NCI-H1105 (cell line): ENCODE measurements around the gene ALKBH1.
"Not testable (repeated sequence)": the region's sequence is repeated elsewhere in the genome, so short reads cannot be mapped to it uniquely, and the experiment has no call there.

Experiments
- DNase-seq: peaks from one replicate; lab custom pipeline; 2025; lab: John Stamatoyannopoulos, UW

The ALKBH1 gene

DNA sequence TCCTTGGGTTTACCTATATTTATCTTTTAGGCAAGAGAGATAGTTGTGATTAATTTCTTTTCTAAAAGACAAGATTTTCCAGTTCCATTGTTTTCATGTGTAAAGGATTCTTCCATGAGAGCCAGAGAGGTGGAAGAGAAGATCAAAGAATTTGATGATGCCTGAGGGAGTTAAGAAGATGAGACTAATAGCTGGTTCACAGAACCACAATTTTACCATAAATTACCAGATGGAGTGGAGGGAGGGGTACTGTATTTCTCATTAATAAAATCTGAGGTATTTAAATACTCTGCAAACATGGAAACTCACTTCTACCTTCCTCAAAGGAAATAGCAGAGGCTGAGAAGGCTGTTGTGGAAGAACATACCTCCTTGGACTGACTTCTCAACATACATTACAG, 34.6 kb downstream of the ALKBH1 start:
- no peak for DNase-seq

DNA sequence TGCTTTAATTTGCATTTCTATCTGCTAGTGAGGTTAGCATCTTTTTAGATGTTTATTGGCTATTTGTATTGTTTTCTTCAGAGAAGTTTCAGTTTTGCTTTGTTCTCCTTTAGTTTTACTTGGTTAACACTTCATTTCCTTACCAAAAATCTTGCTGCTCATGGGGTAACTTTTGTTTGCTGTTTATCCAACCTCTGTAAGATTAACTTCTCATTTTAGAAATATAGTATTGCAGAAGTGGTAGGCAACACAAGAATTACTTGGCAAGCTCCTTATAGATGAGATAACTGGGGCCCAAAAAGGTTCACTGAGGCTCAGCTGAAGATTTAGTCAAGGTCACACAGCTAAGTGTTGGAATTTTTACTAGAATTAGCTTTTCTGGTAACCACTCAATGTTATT, 40.5 kb downstream of the ALKBH1 start:
- DNase-seq, result no peak

DNA sequence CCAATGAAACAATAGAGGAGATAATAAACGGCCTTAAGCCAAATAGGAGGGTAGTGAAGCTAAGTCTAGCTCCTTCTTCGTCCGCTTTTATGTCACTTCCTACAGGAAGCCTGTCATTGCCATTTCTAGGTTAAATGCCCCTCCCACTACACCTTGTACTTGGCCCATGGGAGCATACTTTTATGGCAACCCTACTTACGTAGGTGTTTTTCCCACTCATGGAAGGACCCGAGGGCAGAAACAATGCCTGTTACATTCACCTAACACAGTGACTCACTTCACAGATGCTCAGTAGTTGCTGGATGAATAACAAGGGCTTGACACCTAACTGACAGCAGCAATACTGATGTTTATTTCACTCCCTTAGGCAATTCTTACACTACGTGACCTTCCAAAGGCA, 44.5 kb downstream of the ALKBH1 start:
- no peak for DNase-seq

DNA sequence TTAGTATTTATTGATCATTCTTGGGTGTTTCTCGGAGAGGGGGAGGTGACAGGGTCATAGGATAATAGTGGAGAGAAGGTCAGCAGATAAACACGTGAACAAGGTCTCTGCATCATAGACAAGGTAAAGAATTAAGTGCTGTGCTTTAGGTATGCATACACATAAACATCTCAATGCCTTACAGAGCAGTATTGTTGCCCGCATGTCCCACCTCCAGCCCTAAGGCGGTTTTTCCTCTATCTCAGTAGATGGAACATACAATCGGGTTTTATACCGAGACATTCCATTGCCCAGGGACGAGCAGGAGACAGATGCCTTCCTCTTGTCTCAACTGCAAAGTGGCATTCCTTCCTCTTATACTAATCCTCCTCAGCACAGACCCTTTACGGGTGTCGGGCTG, 46.3 kb downstream of the ALKBH1 start:
- not testable (repeated sequence) for DNase-seq

DNA sequence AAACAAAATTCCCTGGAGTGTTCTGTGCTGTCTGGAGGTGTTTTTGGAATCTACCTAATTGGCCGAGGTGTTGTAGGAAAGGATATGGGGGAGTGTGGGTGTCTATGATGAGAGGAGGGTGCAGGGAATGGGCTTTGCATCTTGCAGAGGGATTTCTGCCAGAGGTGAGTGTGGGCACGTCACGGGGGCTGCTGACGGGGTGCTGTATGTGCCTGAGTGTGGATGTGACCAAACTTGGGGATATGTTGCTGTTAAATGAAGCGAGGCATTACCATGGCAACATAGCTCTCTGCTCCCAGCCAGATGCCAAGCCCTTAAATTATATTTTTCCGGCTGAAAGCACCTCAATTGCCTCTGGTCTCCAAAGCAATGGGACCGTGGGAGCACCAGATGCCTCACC, 47.1 kb downstream of the ALKBH1 start:
- peak; percentile 71 for DNase-seq

DNA sequence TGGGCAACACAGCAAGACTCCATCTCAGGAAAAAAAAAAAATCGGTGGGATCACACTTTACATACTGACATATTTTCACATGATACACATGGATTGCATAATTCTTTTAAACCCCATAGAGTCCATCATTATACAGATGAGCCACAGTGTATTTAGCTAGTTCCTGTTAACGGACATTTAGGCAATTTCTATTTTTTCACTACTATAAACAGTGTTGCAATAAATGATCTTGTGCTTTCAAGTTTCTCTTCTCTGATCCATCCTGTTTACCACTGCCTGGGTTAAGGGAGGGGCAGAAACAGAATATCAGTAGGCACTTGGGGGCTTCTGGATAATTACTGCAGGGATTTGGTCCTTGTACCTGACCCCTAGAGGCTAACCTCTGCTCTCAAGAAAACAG, 48.0 kb downstream of the ALKBH1 start:
- no peak for DNase-seq

DNA sequence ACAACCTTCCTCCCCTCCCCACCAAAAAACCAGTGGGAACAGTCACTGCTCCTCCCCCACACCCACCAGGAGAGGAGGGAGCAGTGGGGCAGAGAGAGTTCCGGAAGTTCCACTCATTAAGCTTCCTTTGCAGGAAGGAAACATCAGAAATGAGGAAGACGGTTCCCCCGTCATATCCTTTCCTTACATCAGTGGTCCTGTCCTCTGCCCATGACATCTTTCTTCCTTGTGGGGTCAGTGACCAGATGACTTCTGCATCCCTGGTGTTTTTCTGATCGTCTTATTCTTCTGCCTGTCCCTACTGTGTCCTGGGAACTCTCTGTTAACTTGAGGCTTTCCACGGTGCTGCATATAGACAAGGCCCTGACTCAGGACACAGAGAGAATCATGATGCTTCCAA, 50.5 kb downstream of the ALKBH1 start:
- DNase-seq, result no peak

DNA sequence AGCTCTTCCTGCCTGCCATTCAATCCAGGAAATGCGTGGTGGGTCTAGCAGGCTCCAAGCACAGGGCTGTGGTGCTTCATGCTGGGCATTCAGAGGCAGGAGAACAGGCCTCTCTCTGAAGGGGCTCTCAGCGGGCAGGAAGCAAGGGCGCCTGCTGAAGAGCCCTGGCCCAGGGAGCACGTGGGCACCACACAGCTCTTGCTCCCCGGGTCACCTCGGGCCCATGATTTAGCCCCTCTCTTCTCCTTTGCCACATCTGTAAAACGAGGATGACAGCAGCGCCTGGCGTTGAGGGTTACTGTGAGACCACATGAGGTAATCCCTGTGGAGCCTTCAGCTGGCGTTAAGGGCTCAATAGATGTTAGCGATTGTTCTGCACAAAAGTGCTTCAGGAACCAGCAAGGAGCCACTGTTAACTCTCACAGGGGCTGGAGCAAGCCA, 53.8 kb downstream of the ALKBH1 start:
- DNase-seq, result no peak

DNA sequence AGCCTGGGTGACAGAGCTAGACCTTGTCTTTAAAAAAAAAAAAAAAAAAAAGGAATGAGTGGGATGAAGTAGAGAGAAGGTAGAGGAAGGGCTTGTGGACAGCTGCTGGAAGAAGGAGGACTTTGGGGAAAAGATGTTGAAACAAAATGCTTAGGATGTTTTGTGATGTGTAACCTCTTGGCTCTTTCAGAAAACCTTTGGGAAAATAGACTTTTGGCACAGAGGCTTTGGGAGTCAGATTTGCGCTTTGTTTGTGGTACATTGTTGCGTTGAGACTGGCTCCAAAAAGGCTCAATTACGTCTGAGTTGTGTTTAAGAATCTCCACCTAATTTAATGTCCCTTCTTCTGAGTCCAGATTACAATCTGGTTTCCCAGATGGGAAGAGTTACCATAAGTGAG, 58.5 kb downstream of the ALKBH1 start:
- no peak for DNase-seq

DNA sequence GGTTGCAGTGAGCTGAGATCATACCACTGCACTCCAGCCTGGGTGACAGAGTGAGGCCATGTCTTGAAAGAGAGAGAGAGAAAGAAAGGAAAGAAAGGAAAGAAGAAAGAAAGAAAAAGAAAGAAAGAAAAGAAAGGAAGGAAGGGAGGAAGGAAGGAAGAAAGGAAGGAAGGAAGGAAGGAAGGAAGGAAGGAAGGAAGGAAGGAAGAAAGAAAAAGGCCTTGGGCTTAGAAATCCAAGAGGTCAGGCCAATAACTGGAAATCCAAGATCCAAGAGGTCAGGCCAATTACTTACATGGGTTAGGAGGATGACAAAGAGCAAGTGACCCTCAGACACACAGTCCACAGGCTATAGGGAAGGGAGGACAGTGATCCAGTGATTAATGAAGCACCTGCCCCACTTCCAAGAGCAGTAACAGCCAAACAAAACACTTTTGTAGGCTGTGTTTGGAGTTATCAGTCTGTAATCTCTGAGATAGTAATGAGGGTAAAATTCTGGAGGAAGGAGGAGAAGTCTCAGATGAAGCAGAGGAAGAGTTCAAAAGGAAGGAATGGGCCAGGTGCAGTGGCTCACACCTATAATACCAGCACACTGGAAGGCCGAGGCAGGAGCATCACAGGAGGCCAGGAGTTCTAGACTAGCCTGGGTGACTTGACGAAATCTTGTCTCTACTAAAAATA, 59.2 kb downstream of the ALKBH1 start:
- no peak for DNase-seq

DNA sequence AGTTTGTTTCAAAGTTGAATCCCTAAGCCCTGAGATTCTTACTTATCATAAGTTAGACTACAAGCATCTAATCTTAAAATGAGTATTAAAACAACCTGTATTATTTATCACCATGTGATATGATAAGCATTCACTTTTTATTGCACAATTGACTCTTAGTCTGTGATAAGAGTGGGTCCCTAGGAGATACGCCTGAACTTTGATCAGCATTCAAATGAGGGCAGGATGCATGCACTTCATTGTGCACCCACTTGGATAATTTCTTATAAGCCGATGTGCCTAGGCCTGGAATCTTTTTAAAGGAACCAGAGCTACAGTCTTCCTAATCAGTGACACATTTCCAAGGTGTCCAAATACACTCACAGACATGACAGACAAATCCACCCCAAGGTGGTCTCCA, 60.0 kb downstream of the ALKBH1 start:
- DNase-seq, result no peak

DNA sequence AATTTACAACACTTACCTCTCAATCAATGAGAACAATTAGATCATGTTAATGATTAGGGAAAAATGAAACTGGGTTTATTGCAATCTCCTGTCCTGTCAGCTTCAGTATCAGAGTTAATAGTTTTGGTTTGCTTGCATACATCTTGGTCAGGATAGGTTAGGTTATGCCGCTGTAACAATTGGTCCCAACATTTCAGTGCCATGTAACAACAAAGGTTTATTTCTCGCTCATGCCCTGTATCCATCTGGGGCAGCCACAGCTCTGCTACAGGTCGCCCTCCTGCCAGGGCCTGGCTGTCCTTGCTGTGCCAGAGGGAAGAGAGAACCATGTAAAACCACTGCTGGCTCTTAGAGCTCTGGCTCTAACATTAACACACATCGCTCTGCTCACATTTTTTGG, 60.9 kb downstream of the ALKBH1 start:
- DNase-seq, result no peak

DNA sequence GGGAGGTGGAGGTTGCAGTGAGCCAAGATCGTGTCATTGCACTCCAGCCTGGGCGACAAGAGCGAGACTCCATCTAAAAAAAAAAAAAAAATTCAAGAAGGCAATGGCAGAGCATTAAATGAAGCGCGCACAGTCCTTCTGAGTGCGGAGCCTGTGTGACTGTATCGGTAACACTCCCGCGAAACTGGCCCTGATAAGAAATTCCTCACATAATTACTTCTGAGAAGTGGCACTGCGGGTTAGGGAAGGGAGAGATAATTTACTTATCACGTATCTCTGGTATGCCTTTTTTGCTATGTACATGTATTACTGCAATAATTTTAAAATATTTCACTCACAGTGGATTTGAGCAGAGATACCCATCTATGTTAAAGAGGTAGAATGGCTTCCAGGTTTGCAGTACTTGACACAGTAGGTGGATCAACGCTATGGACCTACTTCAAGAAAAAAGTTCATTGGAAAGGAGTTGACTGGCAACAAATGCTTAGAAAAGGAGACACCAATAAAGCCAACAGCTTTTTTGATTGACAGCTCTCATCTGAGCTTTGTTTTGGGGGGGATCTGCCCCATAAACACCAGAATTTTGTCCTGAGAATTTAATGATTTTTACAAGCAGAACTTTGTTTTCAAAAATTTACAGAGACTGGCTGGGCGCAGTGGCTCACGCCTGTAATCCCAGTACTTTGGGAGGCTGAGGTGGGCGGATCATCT, 62.1 kb downstream of the ALKBH1 start:
- DNase-seq, result no peak

DNA sequence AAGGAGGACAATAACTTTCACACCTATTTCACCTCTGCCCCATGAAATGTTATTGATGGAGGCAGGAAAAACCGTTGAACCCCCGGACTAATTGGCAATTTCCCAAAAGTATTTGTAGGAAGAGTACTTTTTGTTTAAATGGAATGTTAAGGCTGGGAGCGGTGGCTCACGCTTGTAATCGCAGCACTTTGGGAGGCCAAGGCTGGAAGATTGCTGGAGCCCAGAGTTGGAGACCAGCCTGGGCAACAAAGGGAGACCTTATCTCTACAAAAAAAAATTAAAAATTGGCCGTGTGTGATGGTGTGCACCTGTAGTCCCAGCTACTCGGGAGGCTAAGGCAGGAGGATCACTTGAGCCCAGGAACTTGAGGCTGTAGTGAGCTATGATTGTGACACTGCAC, 65.4 kb downstream of the ALKBH1 start:
- no peak for DNase-seq

DNA sequence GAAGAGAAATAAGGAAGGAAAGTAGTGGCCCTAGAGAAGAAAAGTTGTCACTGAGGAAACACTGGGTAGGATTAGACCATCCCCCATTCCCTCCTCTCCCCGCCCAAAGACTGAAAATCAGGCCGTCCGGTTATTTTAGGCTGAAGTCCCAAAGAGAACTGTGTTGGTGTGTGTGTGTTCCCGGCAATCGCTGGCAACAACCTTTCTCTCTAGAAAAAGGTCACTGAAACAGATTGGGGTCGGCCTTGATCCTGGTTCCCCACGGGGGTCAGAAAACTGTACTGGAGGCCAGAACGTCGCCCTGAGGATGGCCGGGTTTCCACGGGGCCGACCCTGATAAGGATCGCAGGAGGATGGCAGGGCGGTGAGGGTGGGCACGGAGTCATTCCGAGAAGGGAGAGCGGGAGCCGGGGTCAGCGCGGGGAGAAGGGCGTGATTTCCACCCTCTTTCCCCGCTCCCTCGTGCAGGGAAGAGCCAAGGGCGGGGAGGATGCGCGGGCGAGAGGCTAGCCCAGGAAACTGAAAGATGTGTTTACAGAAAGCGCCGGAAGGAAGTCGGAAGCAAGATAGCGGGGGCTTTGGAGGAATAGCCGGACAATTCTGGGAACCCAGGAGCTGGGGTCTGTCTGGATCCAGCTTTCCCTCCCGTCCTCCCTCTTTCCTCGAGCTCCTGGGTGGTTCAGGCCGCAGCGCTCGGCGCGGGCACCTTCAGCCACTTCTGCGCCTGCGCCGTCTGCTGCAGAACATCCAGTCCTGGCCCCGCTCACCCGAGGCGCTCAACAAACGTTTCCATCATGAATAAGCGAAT, 66.1 kb downstream of the ALKBH1 start:
- DNase-seq, result no peak

DNA sequence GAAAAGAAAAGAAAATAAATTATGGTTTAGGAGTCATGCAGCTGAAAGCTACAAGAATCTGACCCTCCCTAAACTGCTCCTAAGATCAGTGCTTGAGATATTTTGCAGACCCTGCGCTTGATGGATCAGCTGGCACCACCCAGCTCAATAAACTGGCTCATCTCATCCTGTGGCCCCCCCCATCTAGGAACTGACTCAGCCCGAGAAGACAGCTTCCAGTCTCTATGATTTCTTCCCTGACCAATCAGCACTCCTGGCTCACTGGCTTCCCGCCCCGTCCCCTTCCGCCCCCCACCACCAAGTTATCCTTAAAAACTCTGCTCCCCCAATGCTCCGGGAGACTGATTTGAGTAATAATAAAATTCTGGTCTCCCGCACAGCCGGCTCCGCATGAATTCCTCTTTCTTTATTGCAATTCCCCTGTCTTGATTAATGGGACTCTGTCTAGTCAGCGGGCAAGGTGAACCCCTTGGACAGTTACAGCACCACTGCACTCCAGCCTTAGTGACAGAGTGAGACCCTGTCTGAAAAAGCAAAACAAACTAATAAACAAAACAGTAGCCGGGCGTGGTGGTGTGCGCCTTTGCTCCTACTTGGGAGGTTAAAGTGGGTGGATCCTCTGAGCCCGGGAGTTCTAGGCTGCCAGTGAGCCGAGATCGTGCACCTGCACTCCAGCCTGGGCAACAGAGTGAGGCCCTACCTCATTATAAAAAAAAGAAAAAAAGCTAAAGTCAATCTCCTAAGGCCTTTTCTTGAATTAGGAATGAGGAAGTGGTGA, 66.9 kb downstream of the ALKBH1 start:
- DNase-seq, result no peak

DNA sequence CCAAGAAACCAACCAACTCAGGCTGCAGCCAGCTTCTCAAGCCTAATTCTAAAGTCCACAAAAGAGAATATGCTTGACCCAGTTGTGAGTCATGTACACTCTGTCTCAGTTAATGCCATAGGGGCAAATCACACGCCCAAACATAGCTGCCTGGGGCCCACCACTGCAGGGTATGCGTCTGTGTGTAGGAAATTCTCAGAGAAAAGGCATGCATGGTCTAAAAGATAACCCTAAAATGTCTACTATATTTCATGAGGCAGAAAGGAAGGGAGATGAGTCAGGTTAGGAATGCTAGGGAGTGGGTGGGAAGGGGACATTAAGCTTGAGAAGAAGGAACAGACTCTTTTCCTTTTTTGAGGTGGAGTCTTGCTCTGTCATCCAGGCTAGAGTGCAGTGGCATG, 69.1 kb downstream of the ALKBH1 start:
- DNase-seq, result no peak

DNA sequence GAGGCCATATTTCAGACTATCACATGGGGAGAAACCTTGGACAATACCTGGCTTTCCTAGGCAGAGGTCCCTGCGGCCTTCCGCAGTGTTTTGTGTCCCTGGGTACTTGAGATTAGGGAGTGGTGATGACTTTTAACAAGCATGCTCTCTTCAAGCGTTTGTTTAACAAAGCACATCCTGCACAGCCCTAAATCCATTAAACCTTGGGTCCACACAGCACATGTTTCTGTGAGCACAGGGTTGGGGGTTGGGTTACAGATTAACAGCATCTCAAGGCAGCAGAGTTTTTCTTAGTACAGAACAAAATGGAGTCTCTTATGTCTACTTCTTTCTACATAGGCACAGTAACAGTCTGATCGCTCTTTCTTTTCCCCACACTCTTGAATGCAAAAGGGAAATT, 72.0 kb downstream of the ALKBH1 start:
- not testable (repeated sequence) for DNase-seq

DNA sequence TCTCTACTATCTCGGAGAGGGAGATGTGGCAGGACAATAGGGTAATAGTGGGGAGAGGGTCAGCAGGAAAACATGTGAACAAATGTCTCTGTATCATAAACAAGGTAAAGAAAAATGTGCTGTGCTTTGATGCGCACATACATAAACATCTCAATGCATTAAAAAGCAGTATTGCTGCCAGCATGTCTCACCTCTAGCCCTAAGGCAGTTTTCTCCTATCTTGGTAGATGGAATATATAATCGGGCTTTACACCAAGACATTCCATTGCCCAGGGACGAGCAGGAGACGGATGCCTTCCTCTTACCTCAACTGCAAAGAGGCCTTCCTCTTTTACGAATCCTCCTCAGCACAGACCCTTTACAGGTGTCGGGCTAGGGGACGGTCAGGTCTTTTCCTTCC, 72.4 kb downstream of the ALKBH1 start:
- DNase-seq, result not testable (repeated sequence)

DNA sequence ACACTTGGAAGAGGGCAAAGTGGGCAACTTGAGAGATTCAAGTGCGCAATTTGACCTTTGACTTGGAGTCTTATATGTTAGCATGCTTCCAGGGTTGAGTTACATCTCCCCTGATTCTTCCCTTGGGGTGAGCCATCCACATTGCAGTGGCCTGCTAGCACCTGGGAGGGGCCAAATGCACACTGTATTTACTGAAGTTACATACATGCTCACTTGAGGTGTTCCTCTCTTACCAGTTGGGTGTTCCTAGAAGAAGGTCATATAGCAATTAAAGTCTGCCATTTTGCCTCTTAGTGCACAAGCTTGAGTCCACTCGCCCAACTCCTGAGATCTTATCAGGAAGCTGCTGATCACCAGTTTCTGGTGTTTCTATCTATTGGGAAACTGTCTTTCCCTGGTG, 77.7 kb downstream of the ALKBH1 start:
- DNase-seq, result no peak

DNA sequence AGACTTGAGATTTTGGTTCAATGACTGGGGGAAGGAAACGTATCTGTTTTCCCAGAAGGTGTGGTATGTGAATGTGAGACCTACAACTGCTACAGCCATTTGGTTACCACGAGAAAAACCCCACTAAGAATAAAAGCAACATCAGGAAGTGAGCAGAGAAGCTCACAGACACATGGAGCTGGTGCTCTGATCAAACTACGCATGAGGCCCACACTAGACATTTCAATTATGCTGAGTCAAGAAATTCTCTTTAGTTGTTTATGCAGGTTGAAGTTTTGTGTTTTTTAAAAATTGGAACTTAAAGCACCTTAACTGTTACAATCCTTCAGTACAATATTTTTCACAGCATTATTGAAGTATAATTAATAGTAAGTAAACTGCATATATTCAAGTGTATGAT, 82.5 kb downstream of the ALKBH1 start:
- DNase-seq, result no peak

DNA sequence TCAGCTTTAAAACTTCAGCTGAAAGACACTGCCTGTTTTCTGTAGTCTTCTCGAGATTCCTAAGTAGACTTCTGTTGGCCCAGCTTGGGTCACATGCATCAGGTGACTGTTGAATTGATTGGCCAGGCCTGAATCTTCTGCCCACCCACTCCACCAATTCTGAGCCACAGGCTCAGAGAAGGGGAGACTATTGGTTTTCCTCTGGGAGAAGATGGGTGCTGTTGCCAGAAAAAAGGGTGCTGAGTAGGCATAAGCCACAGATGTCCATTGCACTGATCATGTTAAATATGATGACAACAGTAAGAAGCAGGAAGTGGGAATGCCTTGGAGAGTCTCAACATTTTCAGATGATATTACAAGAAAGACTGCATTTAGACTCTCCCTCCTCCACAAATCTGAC, 84.6 kb downstream of the ALKBH1 start:
- DNase-seq, result no peak
